K562 (cell line): ENCODE results near the gene SLCO3A1. TPM values are rescaled to one million over a fixed set of nuclear protein-coding genes. Genes with fewer than 3 reads are reported as not detected.

ENCODE experiments used
- ATAC-seq: fragments of 200-7000 bp; cut with Tn5 transposase; 3 replicates; pipeline ENCODE4 v1.9.1; 2020; ENCODE audit warnings: moderate library complexity
- BruUV-seq: library from RNA; stranded (reverse); fragments of 400-500 nt; replicated peaks from 2 replicates; lab custom pipeline; 2021; lab: Mats Ljungman, UMichigan
- CTCF ChIA-PET: fragments of 300-600 bp; formaldehyde crosslinking; extraction: SDS; loops from one replicate; lab custom pipeline; 2021; ENCODE audit warnings: low intra/inter-chr PET ratio; lab: Yijun Ruan, JAX
- POLR2A ChIA-PET: fragments of 300-600, 350-650 bp; sonication (Branson Sonifier 250); formaldehyde crosslinking; extraction: SDS; loops from one replicate; lab custom pipeline; 2021; ENCODE audit warnings: antibody characterized with exemption, inconsistent platforms; lab: Yijun Ruan, JAX
- DNase-seq, 4 experiments: peaks; one replicate each; pipeline versions ENCODE4 v3.0.0 to v3.0.0-alpha.2; 2011 to 2018; ENCODE audit warnings: low spot score in 3 of 4, mixed read lengths in 3 of 4; ENCODE audit errors: extremely low read depth in 1 of 4
- FAIRE-seq: peaks from 2 replicates; lab custom pipeline; 2011; peaks lifted over from hg19 to GRCh38; lab: Jason Lieb, UNC
- H2AFZ ChIP-seq: 2 replicates; pipeline ENCODE4 v1.6.0; 2011; ENCODE audit warnings: low read depth, low read length, control low read depth, inconsistent platforms
- H3K27ac ChIP-seq: fragments of 200-600 bp; 3 replicates; pipeline ENCODE4 v1.8.0; 2011; ENCODE audit warnings: low read depth, mild to moderate bottlenecking, control low read depth, inconsistent platforms, low read length, moderate library complexity, mixed read lengths; ENCODE audit errors: extremely low read depth
- H3K27me3 ChIP-seq, 2 experiments: fragments of 300-600 bp in 1 of 2; 2 replicates in 1 of 2; 3 replicates in 1 of 2; pipeline versions ENCODE4 v1.6.0 to v1.8.0; 2011; ENCODE audit warnings: inconsistent platforms in 2 of 2, low read length in 2 of 2, mild to moderate bottlenecking in 1 of 2, mixed read lengths in 1 of 2, moderate library complexity in 1 of 2; ENCODE audit not compliant: control insufficient read depth in 2 of 2, insufficient read depth in 2 of 2
- H3K36me3 ChIP-seq: fragments of 300-600 bp; 3 replicates; pipeline ENCODE4 v1.8.0; 2011; ENCODE audit warnings: mild to moderate bottlenecking, low read length, inconsistent platforms; ENCODE audit not compliant: control insufficient read depth, insufficient read depth
- H3K4me1 ChIP-seq, 2 experiments: fragments of 200-600 bp in 1 of 2; replicated peaks in 1 of 2; 2 replicates in 1 of 2; 3 replicates in 1 of 2; pipeline versions ENCODE4 v1.5.1 to v1.8.0; 2011; ENCODE audit warnings: inconsistent platforms in 2 of 2, low read length in 2 of 2, mild to moderate bottlenecking in 1 of 2, mixed read lengths in 1 of 2, moderate library complexity in 1 of 2; ENCODE audit not compliant: control insufficient read depth in 2 of 2, insufficient read depth in 2 of 2
- H3K4me2 ChIP-seq: 2 replicates; pipeline ENCODE4 v1.6.1; 2011; ENCODE audit warnings: low read length, control low read depth, inconsistent platforms, mixed read lengths; ENCODE audit not compliant: insufficient read depth
- H3K4me3 ChIP-seq: fragments of 200-600 bp; sonication (generic), shearing (Covaris generic); 2 replicates; pipeline ENCODE4 v1.5.1; 2016; ENCODE audit warnings: control low read depth, inconsistent platforms
- H3K79me2 ChIP-seq: fragments of 200-600 bp; 3 replicates; pipeline ENCODE4 v1.8.0; 2011; ENCODE audit warnings: low read length, inconsistent platforms; ENCODE audit not compliant: control insufficient read depth, insufficient read depth
- H3K9ac ChIP-seq, 2 experiments: 2 replicates each; pipeline versions ENCODE4 v1.6.0 to v1.6.1; 2011; ENCODE audit warnings: low read depth in 2 of 2, low read length in 2 of 2, control low read depth in 1 of 2, inconsistent platforms in 1 of 2, mild to moderate bottlenecking in 1 of 2, mixed read lengths in 1 of 2; ENCODE audit not compliant: insufficient read depth in 1 of 2
- H3K9me1 ChIP-seq: one replicate; pipeline ENCODE4 v1.6.0; 2011; ENCODE audit warnings: inconsistent platforms, mild to moderate bottlenecking, low read length, moderate library complexity; ENCODE audit not compliant: control insufficient read depth, insufficient read depth
- H3K9me3 ChIP-seq: replicated peaks from 2 replicates; pipeline ENCODE4 v1.5.1; 2011; ENCODE audit warnings: low read depth, low read length, inconsistent platforms; ENCODE audit not compliant: control insufficient read depth, insufficient read depth
- H4K20me1 ChIP-seq: replicated peaks from 2 replicates; pipeline ENCODE4 v1.6.1; 2011; ENCODE audit warnings: low read length, inconsistent platforms, mixed read lengths; ENCODE audit not compliant: control insufficient read depth, insufficient read depth
- ARNT ChIP-seq, 2 experiments: fragments of 450-650 bp; IDR thresholded peaks; 2 replicates each; pipeline ENCODE4 v1.6.1; 2016; ENCODE audit warnings: mild to moderate bottlenecking in 1 of 2
- DACH1 ChIP-seq: fragments of 450-650 bp; IDR thresholded peaks from 2 replicates; pipeline ENCODE4 v1.6.1; 2018; ENCODE audit not compliant: partially characterized antibody
- IFI16 ChIP-seq: fragments of 250-450 bp; sonication (Bioruptor Pico); IDR thresholded peaks from 2 replicates; pipeline ENCODE4 v2.1.2; 2022; ENCODE audit warnings: mild to moderate bottlenecking, inconsistent platforms
- KLF13 ChIP-seq: fragments of 450-650 bp; IDR thresholded peaks from 2 replicates; pipeline ENCODE4 v1.6.1; 2016; ENCODE audit warnings: missing genetic modification characterization, low read depth, mild to moderate bottlenecking, missing compliant biosample characterization, moderate library complexity, borderline replicate concordance
- OTX1 ChIP-seq: fragments of 450-650 bp; formaldehyde crosslinking; IDR thresholded peaks from 2 replicates; pipeline ENCODE4 v1.4.0; 2022; ENCODE audit warnings: mild to moderate bottlenecking
- ZNF586 ChIP-seq: fragments of 450-650 bp; formaldehyde crosslinking; conservative IDR thresholded peaks from 2 replicates; pipeline ENCODE4 v1.4.0; 2020; ENCODE audit warnings: mild to moderate bottlenecking, moderate library complexity
- WGBS: fragments of 100-300 bp; shearing (Covaris generic); methylation state at CpG from one replicate; pipeline ENCODE4 v1.1.6; 2016; ENCODE audit warnings: low coverage, mixed read lengths; ENCODE audit not compliant: insufficient coverage; ENCODE audit errors: missing lambda C conversion rate; 5-methylcytosine and 5-hydroxymethylcytosine counted together
- in situ Hi-C: fragments of 300-500 bp; cut with MboI; formaldehyde crosslinking; loops from 4 replicates; pipeline ENCODE4 v1.15.0; 2018; ENCODE audit warnings: inconsistent platforms, mixed read lengths
- intact Hi-C: fragments of 100-400 bp; cut with micrococcal nuclease; formaldehyde crosslinking; loops from 2 replicates; pipeline ENCODE4 v1.14.2; 2022
- polyA plus RNA-seq, 8 experiments: library from polyadenylated mRNA; depleted of rRNA in 4 of 8; stranded (reverse) in 5 of 8; unstranded in 3 of 8; fragments of >200 nt; fragmentation: Nextera tagmentation in 2 of 8; fragmentation: Illumina TruSeq in 1 of 8; extraction: Ambion mirVana in 2 of 8; extraction: Trizol in 1 of 8; gene quantifications; 2 replicates each; pipeline versions ENCODE4 v1.2.1 to v1.2.3, GENCODE V29; 2011 to 2014; ENCODE audit warnings: inconsistent platforms in 1 of 8, missing spikeins in 1 of 8
- total RNA-seq, 7 experiments: library from RNA; depleted of rRNA in 6 of 7; stranded (reverse); fragments of >200 nt in 6 of 7; fragmentation: Illumina TruSeq in 2 of 7; extraction: Trizol in 2 of 7; gene quantifications; 2 replicates each; pipeline versions ENCODE4 v1.2.1 to v1.2.3, GENCODE V29; 2011 to 2021; ENCODE audit warnings: low replicate concordance in 1 of 7
- TF ChIP-seq, protein P1 (sequence below): fragments of 450-650 bp; IDR thresholded peaks from one replicate; pipeline ENCODE4 v1.6.1; 2018; ENCODE audit warnings: mild to moderate bottlenecking, moderate library complexity; ENCODE audit not compliant: partially characterized antibody
- TF ChIP-seq, protein P2 (sequence below): fragments of 450-650 bp; IDR thresholded peaks from 2 replicates; pipeline ENCODE4 v1.6.1; 2017; ENCODE audit warnings: mild to moderate bottlenecking, moderate library complexity

Gene SLCO3A1
- total and polyA plus RNA-seq, 9 of the 15 experiments (the other 6 are each of a cell fraction or from before 2014, with no cell fraction given): 0.01 to 0.84 (median 0.06) TPM; not detected in 3

DNA sequence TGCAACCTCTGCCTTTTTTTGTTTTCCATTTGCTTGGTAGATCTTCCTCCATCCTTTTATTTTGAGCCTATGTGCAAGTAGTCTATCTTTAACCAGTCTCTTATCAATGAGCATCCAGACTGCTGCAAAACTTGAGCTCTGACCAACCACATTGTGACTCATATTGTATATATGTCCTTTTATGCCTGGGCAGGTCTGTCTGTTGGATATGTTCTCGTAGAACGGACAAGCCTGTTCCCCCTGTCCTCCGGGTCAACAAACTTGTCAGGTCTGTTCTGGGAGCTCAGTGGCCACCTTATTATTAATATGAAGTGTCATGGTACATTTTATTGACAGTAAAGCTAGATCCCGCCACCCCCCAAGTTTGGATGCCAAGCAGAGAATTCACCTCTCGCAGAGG lies 287.3 kb downstream of the SLCO3A1 start (continued):
- TF ChIP-seq, protein P1, sequence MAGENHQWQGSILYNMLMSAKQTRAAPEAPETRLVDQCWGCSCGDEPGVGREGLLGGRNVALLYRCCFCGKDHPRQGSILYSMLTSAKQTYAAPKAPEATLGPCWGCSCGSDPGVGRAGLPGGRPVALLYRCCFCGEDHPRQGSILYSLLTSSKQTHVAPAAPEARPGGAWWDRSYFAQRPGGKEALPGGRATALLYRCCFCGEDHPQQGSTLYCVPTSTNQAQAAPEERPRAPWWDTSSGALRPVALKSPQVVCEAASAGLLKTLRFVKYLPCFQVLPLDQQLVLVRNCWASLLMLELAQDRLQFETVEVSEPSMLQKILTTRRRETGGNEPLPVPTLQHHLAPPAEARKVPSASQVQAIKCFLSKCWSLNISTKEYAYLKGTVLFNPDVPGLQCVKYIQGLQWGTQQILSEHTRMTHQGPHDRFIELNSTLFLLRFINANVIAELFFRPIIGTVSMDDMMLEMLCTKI: no peak
- TF ChIP-seq, protein P2, sequence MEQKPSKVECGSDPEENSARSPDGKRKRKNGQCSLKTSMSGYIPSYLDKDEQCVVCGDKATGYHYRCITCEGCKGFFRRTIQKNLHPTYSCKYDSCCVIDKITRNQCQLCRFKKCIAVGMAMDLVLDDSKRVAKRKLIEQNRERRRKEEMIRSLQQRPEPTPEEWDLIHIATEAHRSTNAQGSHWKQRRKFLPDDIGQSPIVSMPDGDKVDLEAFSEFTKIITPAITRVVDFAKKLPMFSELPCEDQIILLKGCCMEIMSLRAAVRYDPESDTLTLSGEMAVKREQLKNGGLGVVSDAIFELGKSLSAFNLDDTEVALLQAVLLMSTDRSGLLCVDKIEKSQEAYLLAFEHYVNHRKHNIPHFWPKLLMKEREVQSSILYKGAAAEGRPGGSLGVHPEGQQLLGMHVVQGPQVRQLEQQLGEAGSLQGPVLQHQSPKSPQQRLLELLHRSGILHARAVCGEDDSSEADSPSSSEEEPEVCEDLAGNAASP: no peak
- TF ChIP-seq, all 486 proteins: peak for 0

DNA sequence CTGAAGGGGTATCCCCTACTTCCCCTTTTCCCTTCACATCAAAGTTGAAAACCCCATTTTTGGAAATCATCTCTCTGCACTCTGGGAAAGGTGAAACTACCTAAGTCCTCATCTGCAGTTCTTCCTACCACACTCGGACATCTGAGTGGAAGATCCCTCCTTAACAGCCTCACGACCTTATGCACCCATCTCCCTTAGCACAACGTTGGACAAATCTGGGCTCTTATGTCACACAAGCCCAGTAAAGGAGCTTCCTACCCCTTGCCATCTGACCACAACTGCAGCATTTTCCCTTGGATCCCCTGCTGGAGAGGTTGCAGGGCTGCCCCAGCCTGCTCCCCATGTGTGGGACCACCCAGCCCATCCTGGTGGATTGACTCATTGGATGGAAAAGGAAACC lies 288.1 kb downstream of the SLCO3A1 start:
- Histone ChIP-seq H3K9me1 (no peaks in the 10 kb centered on the region), H3K4me1 (peaks cover 0 to 4% of the 10 kb centered on the region in 2 experiments; a peak in 1 of 5 replicates), H3K27ac (no peak overlapping the region), H3K79me2 (no peaks in the 10 kb centered on the region), H3K9me3 (no peaks in the 10 kb centered on the region), H3K4me2 (no peak overlapping the region), H4K20me1 (no peaks in the 10 kb centered on the region), H3K36me3 (no peaks in the 10 kb centered on the region), H2AFZ (no peak overlapping the region), H3K9ac (no peak overlapping the region), H3K27me3 (peaks cover 0 to 6% of the 10 kb centered on the region in 2 experiments; a peak in 2 of 5 replicates), H3K4me3 (no peak overlapping the region)
- in situ Hi-C loops: no loop called here
- no peak for DNase-seq
- TF ChIP-seq ARNT (IDR thresholded peaks at IDR 0.05): no peak
- no peak for TF ChIP-seq OTX1 (CRISPR knock-in tag)
- TF ChIP-seq DACH1: no peak
- TF ChIP-seq IFI16 (CRISPR knock-in tag): no peak
- no peak for TF ChIP-seq ZNF586 (CRISPR knock-in tag)
- TF ChIP-seq KLF13 (tag): no peak
- ChIA-PET CTCF (no interaction called here), POLR2A (interaction anchor here (0.6 kb wide), 1 partner anchor 741 kb away, joined by 3 read pairs; no protein-coding TSS in a partner anchor)
- intact Hi-C loops: no loop called here
- no peak for FAIRE-seq
- BruUV-seq: no TSS peak
- ATAC-seq: no peak
- WGBS: 0% methylated on average over 3 of the region's 3 CpGs
